GM19238 (cell line): ENCODE measurements around the gene FAM24B.
"Not testable (repeated sequence)": the region's sequence is repeated elsewhere in the genome, so short reads cannot be mapped to it uniquely, and the experiment has no call there.

Experiments used
- DNase-seq: peaks from one replicate; pipeline ENCODE4 v3.0.0; 2011; ENCODE audit warnings: low spot score; ENCODE audit not compliant: insufficient read length

The FAM24B gene

GRCh38 chr10:122879339-122880273 is at the start of gene FAM24B:
FAM24B (minus strand) TSS chr10:122879581; CDS start chr10:122850515, 29,066 bp downstream.
- DNase-seq: peak; percentile 70

- no peak for DNase-seq
These were observed 36.3 kb upstream of the FAM24B start for GRCh38 chr10:122915700-122916099.

- DNase-seq: peak; percentile 4
These were observed 32.6 kb upstream of the FAM24B start for GRCh38 chr10:122911889-122912484.

GRCh38 chr10:122910310-122910709 is 30.9 kb upstream of the FAM24B start, which contains the start of gene FAM24A:
FAM24A (plus strand) TSS chr10:122910610; CDS start chr10:122911635, 1,025 bp downstream.
- no peak for DNase-seq

- DNase-seq: not testable (repeated sequence)
These were observed 24.5 kb upstream of the FAM24B start for GRCh38 chr10:122903861-122904260.

GRCh38 chr10:122894261-122894944 is 15.0 kb upstream of the FAM24B start:
- DNase-seq: no peak

- no peak for DNase-seq
These were observed 4.8 kb upstream of the FAM24B start for GRCh38 chr10:122884166-122884565.

GRCh38 chr10:122882766-122883165 is 3.4 kb upstream of the FAM24B start:
- no peak for DNase-seq

- no peak for DNase-seq
These were observed 512 bp downstream of the FAM24B start for GRCh38 chr10:122878799-122879338.

GRCh38 chr10:122877264-122877663 is 2.1 kb downstream of the FAM24B start:
- no peak for DNase-seq

GRCh38 chr10:122876467-122876855 is 2.9 kb downstream of the FAM24B start:
- no peak for DNase-seq

- no peak for DNase-seq
These were observed 3.4 kb downstream of the FAM24B start for GRCh38 chr10:122875843-122876466.

GRCh38 chr10:122871947-122872346 is 7.4 kb downstream of the FAM24B start:
- DNase-seq: not testable (repeated sequence)

- not testable (repeated sequence) for DNase-seq
These were observed 10.6 kb downstream of the FAM24B start for GRCh38 chr10:122868768-122869167.

- not testable (repeated sequence) for DNase-seq
These were observed 12.5 kb downstream of the FAM24B start for GRCh38 chr10:122866757-122867482.

- DNase-seq: no peak
These were observed 14.5 kb downstream of the FAM24B start for GRCh38 chr10:122864901-122865300.

- DNase-seq: no peak
These were observed 15.2 kb downstream of the FAM24B start for GRCh38 chr10:122864194-122864592.

- no peak for DNase-seq
These were observed 15.9 kb downstream of the FAM24B start for GRCh38 chr10:122863216-122864193.

- no peak for DNase-seq
These were observed 17.6 kb downstream of the FAM24B start for GRCh38 chr10:122861711-122862161.
